GM19239 (cell line): Measurements from ENCODE around the gene ATP2B3.
A peak's percentile ranks its signal among the peaks of the same experiment; 100 is the strongest.
"Not testable (repeated sequence)": the region's sequence is repeated elsewhere in the genome, so short reads cannot be mapped to it uniquely, and the experiment has no call there.

Experiments used
- DNase-seq: peaks from one replicate; pipeline ENCODE4 v3.0.0; 2011; ENCODE audit warnings: low spot score; ENCODE audit not compliant: insufficient read length
- FAIRE-seq: peaks from 2 replicates; lab custom pipeline; 2011; peaks lifted over from hg19 to GRCh38; lab: Jason Lieb, UNC

The ATP2B3 gene

DNA sequence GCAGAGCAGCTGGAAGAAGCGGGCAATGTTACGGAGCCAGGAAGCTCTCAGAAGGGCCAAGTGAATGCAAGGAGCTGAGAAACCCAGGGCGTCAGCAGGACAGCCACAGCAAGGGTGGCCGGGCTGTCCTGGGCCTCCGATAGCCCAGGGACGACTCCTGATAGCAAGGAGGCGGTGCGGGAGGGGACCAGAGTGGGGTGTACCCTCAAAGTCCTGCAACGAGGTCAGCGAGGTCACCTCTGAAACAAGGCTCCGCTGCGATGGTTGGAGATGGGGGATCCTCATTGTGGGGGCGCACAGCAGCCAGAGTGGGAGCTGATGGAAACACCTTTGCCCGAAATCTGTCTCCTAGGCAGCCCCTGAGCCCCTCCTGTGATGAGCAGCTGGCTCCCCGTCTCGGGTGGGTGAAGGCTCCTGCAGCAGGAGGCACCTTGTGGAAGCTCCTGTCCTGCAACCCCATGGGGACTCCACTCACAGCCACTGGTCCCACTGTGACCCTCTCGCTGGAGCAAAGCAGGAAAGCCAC is 85.8 kb downstream of the ATP2B3 start:
- FAIRE-seq (no peak), DNase-seq (no peak)

DNA sequence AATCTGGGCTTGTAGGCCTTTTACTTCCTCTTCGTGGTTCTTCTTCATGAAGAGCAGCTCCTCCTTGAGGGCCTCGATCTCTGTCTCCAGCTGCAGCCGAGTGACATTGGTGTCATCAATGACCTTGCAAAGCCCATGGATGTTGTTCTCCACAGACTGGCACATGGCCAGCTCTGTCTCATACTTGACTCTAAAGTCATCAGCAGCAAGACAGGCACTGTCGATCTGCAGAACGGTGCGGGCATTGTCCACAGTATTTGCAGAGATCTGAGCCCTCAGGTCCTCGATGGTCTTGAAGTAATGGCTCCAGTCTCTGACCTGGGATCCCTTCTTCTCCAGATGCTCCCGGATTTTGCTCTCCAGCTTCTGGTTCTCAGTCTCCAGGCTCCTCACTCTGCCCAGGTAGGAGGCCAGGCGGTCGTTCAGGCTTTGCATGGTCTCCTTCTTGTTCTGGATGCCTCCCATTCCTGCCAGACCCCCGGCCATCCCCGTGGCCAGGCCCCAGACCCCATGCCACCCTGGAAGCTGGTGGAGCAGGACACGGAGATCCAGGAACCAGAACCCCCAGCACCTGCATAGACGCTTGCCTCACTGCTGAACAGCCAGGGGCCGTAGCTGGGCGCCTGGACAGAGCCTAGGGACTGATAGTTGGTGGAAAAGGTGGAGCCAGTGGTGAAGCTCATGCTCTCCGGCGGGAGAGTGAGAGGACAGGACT is 87.4 kb downstream of the ATP2B3 start:
- not testable (repeated sequence) for DNase-seq, FAIRE-seq

DNA sequence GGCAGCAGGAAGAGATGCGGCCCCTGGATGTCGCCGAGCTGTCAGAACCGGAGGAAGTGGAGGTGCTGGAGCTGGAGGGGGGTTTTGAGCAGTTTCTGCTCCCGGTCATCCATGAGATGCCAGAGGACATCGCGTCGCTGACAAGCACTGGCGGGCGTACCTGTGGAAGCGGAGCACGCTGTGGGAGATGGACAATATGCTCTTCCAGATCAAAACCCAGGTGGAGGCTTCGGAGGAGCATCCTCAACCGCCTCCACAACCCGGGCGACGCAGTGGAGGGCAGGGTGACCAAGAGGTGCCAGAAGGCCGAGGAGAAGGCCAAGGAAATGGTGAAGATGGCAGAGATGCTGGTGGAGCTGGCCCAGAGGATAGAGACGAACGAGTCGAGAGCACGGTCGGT is 89.1 kb downstream of the ATP2B3 start:
- no peak for FAIRE-seq
- no peak for DNase-seq

DNA sequence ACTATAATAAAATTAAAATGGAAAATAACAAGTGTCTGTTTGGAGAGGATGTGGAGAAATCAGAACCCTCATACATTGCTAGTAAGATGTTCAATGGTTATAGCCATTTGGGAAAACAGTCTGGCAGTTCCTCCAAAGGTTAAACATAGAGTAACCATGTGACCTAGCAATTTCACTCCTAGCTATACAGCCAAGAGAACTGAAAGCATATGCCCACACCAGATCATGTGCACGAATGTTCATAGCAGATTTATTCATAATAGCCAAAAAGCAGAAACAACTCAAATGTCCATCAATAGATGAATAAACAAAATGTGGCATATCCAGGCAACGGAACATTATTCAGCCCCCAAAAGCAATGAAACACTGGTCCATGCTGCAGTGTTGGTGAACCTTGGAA is 90.9 kb downstream of the ATP2B3 start:
- FAIRE-seq (no peak), DNase-seq (no peak)

DNA sequence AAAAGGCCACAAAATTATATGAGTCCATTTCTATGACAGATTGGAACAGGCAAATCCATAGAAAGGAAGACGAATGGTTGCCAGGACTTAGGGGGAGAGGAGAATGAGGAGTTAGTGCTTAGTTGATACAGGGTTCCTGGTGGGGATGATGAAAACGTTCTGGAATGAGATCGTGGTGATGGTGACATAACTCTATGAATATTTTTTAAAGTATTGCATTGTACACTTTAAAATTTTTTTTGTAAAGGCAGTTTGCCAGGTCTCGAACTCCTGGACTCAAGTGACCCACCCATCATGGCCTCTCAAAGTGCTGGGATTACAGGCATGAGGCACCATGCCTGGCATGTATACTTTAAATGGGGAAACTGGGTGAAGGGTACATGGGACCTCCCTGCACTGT is 91.4 kb downstream of the ATP2B3 start:
- FAIRE-seq (no peak), DNase-seq (no peak)

DNA sequence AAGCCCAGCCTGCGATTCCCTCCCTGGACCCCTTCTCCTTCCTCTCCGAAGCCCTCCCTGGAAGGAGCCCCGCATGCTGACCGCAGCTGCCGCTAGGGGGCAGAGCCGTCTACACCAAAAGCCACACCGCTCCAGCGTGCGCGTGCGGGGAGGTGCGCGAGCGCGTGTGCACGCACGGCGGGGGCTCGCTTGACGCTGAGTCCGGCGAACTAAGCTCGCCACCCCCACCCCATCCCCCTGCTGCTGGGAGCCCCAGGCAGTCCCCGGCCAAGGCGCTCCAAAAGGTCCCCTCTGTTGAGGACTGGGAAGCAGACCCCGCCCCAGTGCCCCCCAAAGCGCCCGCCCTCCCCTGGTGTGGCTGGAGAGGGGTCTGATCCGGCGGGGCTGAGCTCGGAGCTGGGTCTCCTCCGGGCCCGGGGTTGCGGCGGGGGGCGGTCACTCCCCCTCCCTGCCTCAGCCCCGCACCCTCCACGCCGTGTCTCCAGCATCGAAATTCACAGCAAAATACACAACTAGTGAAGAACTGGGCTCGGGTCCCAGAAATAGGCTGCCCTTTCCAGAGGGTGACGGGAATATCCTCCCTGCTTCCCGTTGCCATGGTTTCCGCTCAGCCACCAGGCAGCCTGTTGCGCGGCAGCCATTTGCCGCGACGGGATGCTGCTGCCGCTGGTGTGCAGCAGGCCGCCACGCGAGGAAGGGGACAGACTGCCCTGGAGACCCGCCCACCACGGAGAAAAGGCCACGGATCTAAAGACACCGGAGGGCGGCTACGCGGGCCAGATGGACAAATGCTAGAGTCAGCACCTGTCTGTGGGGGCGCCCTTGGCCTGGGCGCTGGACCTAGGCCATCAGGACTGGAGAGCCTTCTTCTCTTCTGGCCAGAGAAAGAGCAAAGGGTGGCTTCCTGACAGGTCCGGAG is 92.7 kb downstream of the ATP2B3 start:
- DNase-seq (peak; percentile 60), FAIRE-seq (no peak)

DNA sequence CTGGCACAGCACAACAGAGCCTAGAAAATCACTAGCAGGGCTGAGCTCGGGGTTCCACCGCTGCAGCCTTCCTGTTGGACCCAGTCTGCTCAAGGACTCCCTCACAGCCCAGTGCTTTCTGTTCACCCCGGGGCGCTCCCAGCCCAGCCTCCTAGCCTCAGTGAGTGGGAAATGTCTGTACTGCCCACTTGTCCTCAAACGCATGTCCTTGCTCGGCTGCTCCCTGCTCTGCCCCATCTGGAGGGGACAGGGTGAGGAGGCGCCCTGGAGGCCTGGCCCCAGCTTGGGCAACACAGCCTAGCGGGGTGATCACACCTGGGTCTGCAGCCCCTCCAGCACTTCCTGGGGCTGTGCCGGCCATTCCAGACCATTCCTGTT is 93.4 kb downstream of the ATP2B3 start:
- no peak for FAIRE-seq
- DNase-seq, result no peak

DNA sequence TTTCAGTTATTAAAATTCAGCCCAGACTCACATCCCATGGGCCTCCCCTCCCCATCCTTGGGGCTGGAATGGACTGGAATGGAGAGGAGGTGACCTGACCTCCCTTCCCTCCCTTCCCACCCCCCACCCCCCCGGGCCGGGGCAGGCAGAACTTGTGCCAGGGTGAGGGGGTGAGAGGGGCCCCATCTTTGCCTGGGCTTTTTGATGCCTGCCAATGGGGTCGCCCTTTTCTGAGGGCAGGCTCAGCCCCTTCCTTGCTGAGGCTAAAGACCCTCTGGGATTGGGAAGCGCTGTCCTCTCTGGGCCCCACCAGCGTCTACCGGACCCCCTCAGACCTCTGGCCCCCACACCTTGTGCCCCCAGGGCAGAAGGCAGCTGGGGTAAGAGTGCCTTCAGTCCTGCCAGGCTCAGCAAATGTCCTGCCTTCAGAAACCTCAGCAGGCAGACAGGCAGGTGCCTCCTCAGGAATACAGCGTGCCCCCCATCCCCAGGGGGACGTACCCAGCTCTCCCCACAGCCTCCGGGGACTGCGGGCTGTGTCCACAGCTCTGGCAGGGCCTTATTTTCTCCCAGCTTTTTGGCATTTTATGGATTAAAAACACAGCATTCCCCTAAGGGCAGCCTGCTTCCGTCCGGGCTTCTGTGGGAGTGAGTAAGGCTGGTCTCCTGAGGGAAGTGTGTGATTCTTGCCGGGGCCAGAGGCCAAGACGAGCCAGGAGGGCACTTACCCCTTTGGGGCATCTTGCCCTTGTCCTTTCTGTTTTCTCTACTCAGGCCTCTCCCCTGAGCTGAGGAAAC is 94.1 kb downstream of the ATP2B3 start:
- no peak for FAIRE-seq
- no peak for DNase-seq

DNA sequence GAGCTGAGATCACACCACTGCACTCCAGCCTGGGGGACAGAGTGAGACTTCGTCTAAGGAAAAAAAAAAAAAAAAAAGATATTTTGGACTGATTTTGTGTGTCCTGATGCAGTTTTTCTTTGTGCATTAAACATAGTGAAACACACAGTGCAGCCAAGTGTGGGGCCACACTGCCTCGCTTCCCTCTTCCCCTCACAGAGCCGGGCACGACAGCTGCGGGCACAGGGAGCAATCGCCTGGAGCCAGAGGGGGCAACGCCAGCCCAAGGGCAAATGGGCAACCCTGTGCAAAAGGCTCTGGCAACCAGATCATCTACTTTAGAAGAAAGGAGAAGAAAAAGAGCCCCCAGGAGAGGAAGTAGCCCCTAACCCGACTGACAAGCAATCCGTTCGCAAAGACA is 95.0 kb downstream of the ATP2B3 start:
- FAIRE-seq (no peak), DNase-seq (no peak)

DNA sequence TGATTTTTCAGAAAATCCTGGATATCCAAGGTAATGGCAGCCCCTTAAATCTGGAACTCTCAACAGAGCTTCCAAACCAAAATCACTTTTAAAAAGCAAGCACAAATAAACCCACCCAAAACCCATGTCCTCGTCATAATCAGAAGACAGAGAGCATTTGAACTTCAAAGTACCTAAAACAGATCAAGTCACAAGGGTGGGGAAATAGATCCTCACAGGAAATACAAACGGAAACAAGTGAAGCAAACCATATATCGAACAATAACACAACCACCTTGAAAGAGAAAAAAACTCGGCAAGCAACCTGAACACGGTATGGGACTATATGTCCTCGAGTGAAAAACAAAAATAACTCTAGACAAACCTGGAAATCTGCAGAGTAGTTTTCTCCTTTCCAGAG is 97.4 kb downstream of the ATP2B3 start:
- no peak for FAIRE-seq
- DNase-seq, result no peak

DNA sequence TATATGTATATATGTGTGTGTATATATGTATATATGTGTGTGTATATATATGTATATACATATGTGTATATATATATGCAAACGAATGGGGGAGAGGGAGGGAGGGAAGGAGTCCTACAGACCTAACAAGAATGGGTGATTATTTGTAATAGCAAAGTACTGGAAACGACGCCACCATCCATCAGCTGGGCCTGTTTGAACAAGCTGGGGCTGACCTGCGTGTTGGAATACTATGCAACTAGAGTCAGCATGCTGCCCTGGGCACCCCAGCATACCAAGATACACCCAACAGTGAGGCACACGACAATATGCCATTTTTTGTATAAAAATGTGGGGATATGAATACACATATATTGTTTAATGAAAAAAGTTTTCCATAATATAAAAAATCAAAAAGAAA is 103.1 kb downstream of the ATP2B3 start:
- DNase-seq (no peak), FAIRE-seq (no peak)

DNA sequence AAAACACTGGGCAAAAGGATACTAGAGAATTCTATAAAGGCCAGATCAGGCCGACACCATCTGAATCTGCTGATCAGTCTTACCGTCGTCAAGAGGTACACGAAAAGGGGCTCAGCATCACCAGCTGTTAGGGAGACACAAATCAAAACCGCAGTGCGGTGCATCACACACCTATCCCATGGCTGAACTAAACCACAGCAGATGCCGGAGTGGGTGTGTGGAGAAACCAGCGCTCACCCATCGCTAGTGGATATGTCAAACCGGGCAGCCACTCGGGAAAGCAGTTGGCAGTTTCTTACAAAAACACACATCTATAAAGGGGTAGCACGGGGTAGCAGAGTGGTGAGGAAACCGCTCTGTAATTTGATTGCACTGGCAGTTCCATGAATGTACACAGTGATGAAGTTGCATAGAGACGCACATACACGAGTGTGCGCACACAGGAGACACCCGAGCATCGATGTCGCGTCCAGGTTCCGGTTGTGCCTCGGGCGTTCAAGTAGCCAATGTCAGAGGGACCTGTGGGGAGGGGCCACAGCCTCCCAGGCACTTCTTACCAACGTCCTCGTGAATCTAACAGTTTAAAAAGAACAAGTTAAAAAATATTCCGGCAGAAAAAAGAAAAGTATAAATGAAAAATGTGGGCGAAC is 104.6 kb downstream of the ATP2B3 start:
- DNase-seq (no peak), FAIRE-seq (no peak)

DNA sequence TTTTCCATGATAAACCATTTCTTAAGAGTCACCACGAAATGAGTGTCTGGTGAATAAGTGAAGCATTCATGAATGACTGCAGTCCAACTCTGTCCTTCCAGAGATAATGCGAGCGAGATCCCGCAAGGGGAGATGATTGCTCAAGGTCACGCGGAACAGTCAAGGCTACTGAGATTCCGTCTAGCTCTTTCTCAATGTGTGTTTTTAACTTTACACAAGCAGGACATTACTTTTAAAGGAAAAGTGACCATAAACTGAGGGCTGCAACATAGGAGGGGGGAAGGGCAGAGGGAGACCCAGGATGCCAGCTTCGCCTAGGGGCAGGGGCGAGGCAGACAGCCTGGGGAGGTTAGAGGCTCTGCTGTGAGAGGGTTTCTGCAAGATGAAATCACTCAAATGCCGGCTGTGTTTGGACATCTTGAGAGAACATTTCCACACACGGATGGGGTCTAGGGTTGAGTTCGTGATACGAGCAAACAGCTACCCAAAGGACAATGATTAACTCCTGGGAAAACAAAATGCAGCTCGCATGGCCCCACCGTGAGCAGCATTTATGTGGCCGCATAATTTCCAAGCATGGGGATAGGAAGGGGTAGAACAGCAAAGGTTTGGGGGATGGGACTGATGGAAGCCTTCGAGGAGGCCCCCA is 105.3 kb downstream of the ATP2B3 start:
- DNase-seq (no peak), FAIRE-seq (no peak)

DNA sequence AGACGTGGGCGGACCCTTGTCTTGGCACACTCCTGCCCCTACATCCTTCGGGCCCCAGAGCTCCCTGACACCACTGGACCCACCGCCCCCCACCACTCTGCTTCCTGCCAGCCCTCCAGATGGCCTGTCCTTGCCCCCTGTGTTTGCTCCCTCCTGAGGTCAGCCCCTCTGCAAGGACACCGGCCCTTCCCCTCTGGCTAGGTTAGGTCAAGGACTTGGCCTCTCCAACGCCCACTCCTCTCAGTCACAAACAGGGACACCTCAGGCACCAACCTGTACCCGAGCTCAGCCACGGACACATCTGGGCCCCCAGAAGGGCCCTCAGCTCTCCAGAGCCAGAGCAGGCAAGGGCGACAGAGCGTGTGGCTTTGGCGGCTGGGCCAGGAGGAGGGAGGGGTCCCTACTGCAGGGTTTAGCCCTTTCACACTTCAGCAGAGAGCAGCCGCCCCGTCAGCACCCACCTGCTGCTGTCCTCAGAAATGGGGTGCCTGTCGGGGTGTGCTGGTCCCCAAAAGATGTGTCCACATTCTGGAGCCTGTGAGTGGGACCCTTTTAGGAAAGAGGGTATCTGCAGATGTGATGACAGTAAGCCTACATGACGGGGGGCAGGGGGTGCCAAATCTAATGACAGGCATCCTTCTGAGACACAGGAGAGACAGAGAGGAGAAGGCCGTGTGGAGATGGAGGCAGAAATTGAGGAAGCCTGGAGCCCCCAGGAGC is 106.0 kb downstream of the ATP2B3 start:
- FAIRE-seq, result no peak

DNA sequence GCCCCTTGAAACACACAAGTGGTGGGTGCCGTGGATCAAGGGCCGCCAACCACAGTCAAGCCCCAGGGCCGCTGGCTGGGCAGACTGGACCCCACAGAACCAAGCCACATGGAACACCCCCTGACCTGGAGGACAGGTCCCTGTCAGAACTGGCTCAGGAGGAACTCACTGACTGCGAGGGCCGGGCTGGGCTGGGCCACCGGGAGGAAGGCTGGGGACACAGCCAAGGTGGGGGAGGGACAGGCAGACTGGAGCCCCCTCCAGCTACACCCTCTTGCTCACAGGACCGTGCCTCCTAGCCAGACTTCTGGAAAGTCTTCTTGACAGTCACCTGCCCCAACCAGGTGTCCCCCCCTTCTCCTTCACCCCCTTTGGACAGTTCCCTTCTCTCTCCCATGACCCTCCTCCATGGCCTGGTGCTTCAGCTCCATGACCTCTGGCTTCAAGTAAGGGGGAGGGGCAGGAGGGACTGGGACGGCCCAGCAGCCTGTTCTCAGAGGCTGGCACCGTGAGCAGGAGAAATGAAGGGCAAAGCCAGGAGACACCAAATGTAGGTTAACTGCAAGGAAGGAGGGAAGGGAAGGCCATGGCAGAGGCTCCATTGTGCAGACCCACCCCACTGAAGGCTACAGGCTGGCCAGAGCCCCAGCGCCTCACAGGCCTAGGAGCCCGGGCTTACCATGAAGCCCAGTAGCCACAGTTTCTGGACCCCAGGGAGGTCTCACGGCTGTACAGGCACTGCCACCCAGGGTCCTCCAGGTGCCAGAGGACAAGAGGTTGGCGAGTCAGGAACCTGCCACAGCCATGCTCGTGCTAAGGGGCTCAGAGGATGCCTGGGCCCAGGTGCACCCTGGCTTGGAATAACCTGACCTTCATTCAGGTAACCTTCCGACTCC is 107.0 kb downstream of the ATP2B3 start:
- DNase-seq, result no peak
- FAIRE-seq, result no peak

More for the DNA sequence above, 106.0 kb downstream of the ATP2B3 start:
- no peak for DNase-seq

DNA sequence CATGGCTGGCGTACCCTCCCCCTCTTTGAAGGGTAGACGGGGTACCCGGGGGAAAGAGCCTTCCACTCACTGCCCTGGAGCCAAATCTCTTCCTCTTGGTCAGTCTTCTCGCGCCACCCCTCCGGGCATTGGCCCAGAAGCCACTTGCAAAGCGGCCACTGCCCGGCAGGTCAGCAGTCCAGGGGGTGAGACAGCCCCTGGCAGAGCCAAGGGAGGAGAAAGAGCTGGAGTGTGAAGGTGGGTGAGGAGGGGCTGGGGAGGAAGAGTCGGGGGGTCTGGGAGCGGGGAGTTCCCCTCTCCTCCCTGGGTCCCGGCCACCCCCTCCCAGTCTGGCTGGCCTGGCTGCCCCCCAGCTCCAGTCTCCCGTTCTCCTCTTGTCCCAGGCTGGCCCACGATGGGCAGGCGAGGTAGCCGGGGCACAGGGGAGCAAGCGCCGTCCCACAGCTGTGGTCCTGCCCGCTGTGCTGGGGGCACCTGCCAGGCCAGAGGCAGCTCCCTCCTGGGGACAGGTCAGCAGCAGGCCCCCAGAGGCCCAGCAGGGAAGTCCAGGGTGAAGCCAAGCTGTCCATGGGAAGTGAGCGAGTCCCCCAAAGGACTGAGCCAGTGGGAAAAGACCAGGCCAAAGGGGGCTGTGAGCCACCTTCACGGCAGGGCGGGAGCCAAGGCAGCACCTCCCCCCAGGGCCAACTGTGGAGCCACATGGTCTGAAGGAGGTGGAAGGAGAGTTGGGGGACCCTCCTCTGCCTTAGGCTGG is 108.0 kb downstream of the ATP2B3 start:
- FAIRE-seq, result no peak
- DNase-seq, result no peak

DNA sequence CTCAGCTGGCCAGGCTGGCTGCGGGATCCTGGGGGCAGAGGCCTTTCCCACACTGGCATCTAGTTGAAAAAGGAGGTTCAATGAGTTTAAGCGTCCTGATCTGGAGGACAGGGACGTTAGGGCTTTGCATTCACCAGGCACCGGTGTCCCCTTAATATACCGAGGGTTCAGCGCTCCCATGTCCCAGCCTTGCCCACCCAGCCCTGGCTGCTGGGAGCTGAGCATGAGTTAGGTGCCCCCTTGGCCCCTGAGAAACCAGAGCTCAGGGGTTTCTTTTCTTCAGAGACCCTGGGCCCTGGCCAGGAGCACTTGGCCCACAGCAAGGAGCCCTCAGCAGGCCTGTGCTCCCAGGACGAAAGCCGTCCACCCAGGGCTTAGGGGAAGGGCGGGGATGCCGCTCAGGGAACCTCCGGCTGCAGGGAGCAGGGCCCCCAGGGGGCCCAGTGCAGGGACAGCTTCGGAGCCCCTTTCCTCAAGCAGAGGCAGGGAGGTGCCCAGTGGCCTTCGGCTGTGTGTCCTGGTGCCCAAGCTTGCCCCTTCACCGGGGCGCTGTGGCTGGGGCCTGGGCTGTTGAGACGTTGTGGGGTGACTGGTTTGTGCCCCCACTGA is 108.7 kb downstream of the ATP2B3 start:
- FAIRE-seq (no peak), DNase-seq (no peak)
